HepG2 (cell line): ENCODE results near the gene CREBBP. TPM values are rescaled to one million over a fixed set of nuclear protein-coding genes. Genes with fewer than 3 reads are reported as not detected.
A peak's percentile ranks its signal among the peaks of the same experiment; 100 is the strongest.

ENCODE experiments used
- AGO1 ChIP-seq: fragments of 200-400 bp; formaldehyde crosslinking; IDR thresholded peaks from 2 replicates; pipeline ENCODE4 v1.6.1; 2017; ENCODE audit warnings: mild to moderate bottlenecking, low read depth, low read length, moderate library complexity; ENCODE audit not compliant: poor library complexity, severe bottlenecking
- BHLHE40 ChIP-seq: IDR thresholded peaks from 2 replicates; pipeline ENCODE4 v1.6.1; 2011; ENCODE audit warnings: low read length, improper control_type of control experiment
- CHCHD3 ChIP-seq: sonication (generic); formaldehyde crosslinking; IDR thresholded peaks from 2 replicates; pipeline ENCODE4 v1.8.0; 2022; ENCODE audit warnings: mild to moderate bottlenecking, missing genetic modification reagents, moderate library complexity
- EED ChIP-seq: sonication (generic); formaldehyde crosslinking; IDR thresholded peaks from 2 replicates; pipeline ENCODE4 v1.5.0; 2020; ENCODE audit warnings: mild to moderate bottlenecking, missing genetic modification reagents
- FIP1L1 ChIP-seq: fragments of 200-400 bp; formaldehyde crosslinking; IDR thresholded peaks from 2 replicates; pipeline ENCODE4 v1.6.1; 2018; ENCODE audit warnings: low read depth, mild to moderate bottlenecking, low read length, moderate library complexity, borderline replicate concordance; ENCODE audit not compliant: insufficient read depth
- GATA4 ChIP-seq: sonication (generic); IDR thresholded peaks from 2 replicates; pipeline ENCODE4 v1.6.1; 2016; ENCODE audit warnings: antibody characterized with exemption, low read depth, borderline replicate concordance
- HDAC1 ChIP-seq: sonication (generic); formaldehyde crosslinking; IDR thresholded peaks from 2 replicates; pipeline ENCODE4 v1.5.1; 2020; ENCODE audit warnings: mild to moderate bottlenecking, missing genetic modification reagents
- HDAC6 ChIP-seq: fragments of 200-600 bp; sonication (generic); IDR thresholded peaks from 2 replicates; pipeline ENCODE4 v1.7.0; 2017; ENCODE audit warnings: mild to moderate bottlenecking, antibody characterized with exemption, low read length, low read depth
- NCOA2 ChIP-seq: sonication (generic); formaldehyde crosslinking; IDR thresholded peaks from 2 replicates; pipeline ENCODE4 v1.8.0; 2022; ENCODE audit warnings: inconsistent platforms
- NR1H2 ChIP-seq: sonication (generic); formaldehyde crosslinking; IDR thresholded peaks from 2 replicates; pipeline ENCODE4 v1.8.1; 2022; ENCODE audit warnings: low read depth, missing genetic modification reagents, borderline replicate concordance
- POLR2A ChIP-seq, 2 experiments: IDR thresholded peaks; 2 replicates each; pipeline ENCODE4 v1.6.1; 2011; ENCODE audit warnings: low read depth in 2 of 2, low read length in 2 of 2, mild to moderate bottlenecking in 1 of 2, moderate library complexity in 1 of 2; ENCODE audit not compliant: insufficient read depth in 1 of 2
- SIX1 ChIP-seq: sonication (generic); formaldehyde crosslinking; IDR thresholded peaks from 2 replicates; pipeline ENCODE4 v1.4.0; 2020; ENCODE audit warnings: missing genetic modification reagents, borderline replicate concordance
- ZNF572 ChIP-seq: sonication (generic); formaldehyde crosslinking; IDR thresholded peaks from 2 replicates; pipeline ENCODE4 v1.5.1; 2020; ENCODE audit warnings: mild to moderate bottlenecking, missing genetic modification reagents
- ZNF652 ChIP-seq: IDR thresholded peaks from 2 replicates; pipeline ENCODE4 v1.6.1; 2016; ENCODE audit warnings: low read depth, borderline replicate concordance
- ZNF761 ChIP-seq: sonication (generic); formaldehyde crosslinking; conservative IDR thresholded peaks from 2 replicates; pipeline ENCODE4 v1.4.0; 2020; ENCODE audit warnings: mild to moderate bottlenecking, missing genetic modification reagents
- polyA plus RNA-seq, 8 experiments: library from polyadenylated mRNA; depleted of rRNA in 3 of 8; stranded (reverse) in 7 of 8; unstranded in 1 of 8; fragments of >200 nt; fragmentation: Illumina TruSeq in 4 of 8; extraction: Trizol in 4 of 8; gene quantifications; 2 replicates each; pipeline versions ENCODE4 v1.2.1 to v1.2.3, GENCODE V29; 2011 to 2016; ENCODE audit warnings: low read depth in 4 of 8, missing spikeins in 1 of 8, mixed read lengths in 1 of 8; ENCODE audit not compliant: insufficient read depth in 1 of 8
- total RNA-seq, 5 experiments: library from RNA; depleted of rRNA; stranded (reverse); fragments of >200 nt; fragmentation: Illumina TruSeq; extraction: Trizol; gene quantifications; 2 replicates each; pipeline ENCODE4 v1.2.3, GENCODE V29; 2016; ENCODE audit warnings: low read depth in 1 of 5
- TF ChIP-seq, protein P1 (sequence below): sonication (generic); formaldehyde crosslinking; IDR thresholded peaks from 2 replicates; pipeline ENCODE4 v1.4.0; 2020; ENCODE audit warnings: mild to moderate bottlenecking, missing genetic modification reagents, borderline replicate concordance
- TF ChIP-seq, protein P2 (sequence below): sonication (generic); formaldehyde crosslinking; IDR thresholded peaks from 2 replicates; pipeline ENCODE4 v1.8.0; 2022; ENCODE audit warnings: mild to moderate bottlenecking, missing genetic modification reagents
- TF ChIP-seq, protein P3 (sequence below): sonication (generic); formaldehyde crosslinking; IDR thresholded peaks from 2 replicates; pipeline ENCODE4 v1.8.1; 2023; ENCODE audit warnings: mild to moderate bottlenecking, moderate library complexity, missing genetic modification reagents
- TF ChIP-seq, protein P4 (sequence below), 2 experiments: sonication (generic) in 1 of 2; formaldehyde crosslinking in 1 of 2; IDR thresholded peaks; 2 replicates each; pipeline versions ENCODE4 v1.5.1 to v1.6.1; 2011 to 2020; ENCODE audit warnings: borderline replicate concordance in 1 of 2, low read depth in 1 of 2, low read length in 1 of 2, mild to moderate bottlenecking in 1 of 2, missing genetic modification reagents in 1 of 2, moderate library complexity in 1 of 2

Gene CREBBP
- total and polyA plus RNA-seq, 2 of the 13 experiments (the other 11 are each of a cell fraction or from before 2014, with no cell fraction given) = 5.3 to 10.4 TPM

DNA sequence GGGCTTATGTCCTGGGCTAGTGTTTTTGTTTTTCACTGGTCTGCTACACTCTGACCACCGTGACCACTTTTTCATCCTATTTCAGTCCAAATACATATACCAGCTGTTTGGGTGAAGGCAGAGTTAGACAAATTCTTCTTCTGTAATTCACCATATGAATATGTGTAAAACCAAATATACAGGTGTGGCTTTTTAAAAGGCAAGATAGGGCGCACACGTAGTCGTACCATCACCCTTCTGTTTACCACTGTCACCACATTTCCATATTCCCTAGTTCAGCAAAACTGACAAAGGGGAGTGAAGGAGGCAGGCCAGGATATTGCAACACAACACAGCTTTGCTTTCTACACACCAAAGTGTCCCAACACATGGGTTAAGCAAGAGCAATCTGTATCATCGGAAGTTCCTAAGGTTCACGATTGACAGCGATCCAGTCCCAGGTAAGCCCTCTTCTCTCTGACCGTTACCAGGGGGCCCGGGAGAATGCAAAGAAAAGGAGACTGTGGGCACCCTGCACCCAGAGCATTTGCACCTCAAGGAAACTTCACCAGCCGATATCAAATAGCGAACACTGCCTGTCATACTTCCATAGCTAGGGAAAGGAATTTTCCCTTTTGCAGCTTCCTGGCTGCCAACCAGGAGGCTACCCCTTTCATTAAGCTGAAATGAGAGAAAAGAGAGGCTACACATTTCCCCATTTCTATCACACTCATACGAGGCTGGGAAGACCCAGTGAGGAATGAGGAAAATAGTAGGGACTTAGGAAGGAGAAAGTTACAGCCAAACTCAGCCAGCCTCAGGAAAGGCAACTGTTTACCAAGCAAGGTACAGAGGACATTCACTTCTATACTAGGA, 23.1 kb downstream of the CREBBP start (continued):
- TF ChIP-seq GATA4 (no peak), ZNF761 (CRISPR knock-in tag) (no peak), POLR2A (IDR thresholded peaks at IDR 0.05; ENCODE audit: insufficient read depth in 1 of 2, low read depth in 2 of 2, low read length in 2 of 2) (no peak), SIX1 (no peak; the same call in 1 of the 2 replicates), EED (CRISPR knock-in tag) (no peak), CHCHD3 (CRISPR knock-in tag) (no peak), NCOA2 (CRISPR knock-in tag) (peak; percentile 60; the same call in 1 of the 2 replicates), ZNF652 (no peak; the same call in 1 of the 2 replicates), HDAC1 (CRISPR knock-in tag) (peak; percentile 65), BHLHE40 (no peak), HDAC6 (no peak), ZNF572 (CRISPR knock-in tag) (no peak), NR1H2 (CRISPR knock-in tag) (no peak), FIP1L1 (no peak), AGO1 (no peak)
- TF ChIP-seq, protein P1, sequence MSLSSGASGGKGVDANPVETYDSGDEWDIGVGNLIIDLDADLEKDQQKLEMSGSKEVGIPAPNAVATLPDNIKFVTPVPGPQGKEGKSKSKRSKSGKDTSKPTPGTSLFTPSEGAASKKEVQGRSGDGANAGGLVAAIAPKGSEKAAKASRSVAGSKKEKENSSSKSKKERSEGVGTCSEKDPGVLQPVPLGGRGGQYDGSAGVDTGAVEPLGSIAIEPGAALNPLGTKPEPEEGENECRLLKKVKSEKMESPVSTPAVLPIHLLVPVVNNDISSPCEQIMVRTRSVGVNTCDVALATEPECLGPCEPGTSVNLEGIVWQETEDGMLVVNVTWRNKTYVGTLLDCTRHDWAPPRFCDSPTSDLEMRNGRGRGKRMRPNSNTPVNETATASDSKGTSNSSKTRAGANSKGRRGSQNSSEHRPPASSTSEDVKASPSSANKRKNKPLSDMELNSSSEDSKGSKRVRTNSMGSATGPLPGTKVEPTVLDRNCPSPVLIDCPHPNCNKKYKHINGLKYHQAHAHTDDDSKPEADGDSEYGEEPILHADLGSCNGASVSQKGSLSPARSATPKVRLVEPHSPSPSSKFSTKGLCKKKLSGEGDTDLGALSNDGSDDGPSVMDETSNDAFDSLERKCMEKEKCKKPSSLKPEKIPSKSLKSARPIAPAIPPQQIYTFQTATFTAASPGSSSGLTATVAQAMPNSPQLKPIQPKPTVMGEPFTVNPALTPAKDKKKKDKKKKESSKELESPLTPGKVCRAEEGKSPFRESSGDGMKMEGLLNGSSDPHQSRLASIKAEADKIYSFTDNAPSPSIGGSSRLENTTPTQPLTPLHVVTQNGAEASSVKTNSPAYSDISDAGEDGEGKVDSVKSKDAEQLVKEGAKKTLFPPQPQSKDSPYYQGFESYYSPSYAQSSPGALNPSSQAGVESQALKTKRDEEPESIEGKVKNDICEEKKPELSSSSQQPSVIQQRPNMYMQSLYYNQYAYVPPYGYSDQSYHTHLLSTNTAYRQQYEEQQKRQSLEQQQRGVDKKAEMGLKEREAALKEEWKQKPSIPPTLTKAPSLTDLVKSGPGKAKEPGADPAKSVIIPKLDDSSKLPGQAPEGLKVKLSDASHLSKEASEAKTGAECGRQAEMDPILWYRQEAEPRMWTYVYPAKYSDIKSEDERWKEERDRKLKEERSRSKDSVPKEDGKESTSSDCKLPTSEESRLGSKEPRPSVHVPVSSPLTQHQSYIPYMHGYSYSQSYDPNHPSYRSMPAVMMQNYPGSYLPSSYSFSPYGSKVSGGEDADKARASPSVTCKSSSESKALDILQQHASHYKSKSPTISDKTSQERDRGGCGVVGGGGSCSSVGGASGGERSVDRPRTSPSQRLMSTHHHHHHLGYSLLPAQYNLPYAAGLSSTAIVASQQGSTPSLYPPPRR (CRISPR knock-in tag) = peak; percentile 48; the same call in 1 of the 2 replicates
- TF ChIP-seq, protein P2, sequence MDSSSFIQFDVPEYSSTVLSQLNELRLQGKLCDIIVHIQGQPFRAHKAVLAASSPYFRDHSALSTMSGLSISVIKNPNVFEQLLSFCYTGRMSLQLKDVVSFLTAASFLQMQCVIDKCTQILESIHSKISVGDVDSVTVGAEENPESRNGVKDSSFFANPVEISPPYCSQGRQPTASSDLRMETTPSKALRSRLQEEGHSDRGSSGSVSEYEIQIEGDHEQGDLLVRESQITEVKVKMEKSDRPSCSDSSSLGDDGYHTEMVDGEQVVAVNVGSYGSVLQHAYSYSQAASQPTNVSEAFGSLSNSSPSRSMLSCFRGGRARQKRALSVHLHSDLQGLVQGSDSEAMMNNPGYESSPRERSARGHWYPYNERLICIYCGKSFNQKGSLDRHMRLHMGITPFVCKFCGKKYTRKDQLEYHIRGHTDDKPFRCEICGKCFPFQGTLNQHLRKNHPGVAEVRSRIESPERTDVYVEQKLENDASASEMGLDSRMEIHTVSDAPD (CRISPR knock-in tag) = no peak
- TF ChIP-seq, protein P3, sequence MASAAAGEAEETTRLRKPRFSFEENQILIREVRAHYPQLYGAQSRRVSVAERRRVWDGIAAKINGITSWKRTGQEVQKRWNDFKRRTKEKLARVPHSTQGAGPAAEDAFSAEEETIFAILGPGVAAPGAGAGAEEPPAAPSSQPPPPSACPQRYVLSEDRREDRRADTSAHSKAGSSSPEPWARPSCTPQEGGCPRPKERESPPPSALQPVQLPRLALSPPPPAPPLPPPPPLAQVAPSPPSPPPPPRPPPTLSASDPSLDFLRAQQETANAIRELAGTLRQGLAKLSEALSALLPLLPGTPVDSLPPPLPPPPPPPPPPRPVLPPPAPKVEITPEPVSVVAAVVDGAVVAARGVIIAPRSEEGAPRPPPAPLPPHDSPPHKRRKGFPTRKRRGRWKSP = peak; percentile 61; the same call in 1 of the 2 replicates
- TF ChIP-seq, protein P4, sequence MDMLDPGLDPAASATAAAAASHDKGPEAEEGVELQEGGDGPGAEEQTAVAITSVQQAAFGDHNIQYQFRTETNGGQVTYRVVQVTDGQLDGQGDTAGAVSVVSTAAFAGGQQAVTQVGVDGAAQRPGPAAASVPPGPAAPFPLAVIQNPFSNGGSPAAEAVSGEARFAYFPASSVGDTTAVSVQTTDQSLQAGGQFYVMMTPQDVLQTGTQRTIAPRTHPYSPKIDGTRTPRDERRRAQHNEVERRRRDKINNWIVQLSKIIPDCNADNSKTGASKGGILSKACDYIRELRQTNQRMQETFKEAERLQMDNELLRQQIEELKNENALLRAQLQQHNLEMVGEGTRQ (IDR thresholded peaks at IDR 0.05; ENCODE audit: low read depth, low read length) = no peak
- TF ChIP-seq, protein P4 (CRISPR knock-in tag; IDR thresholded peaks at IDR 0.05; ENCODE audit: borderline replicate concordance) = no peak
